ENCODE results near the gene GLRX3.

GRCh38 chr10:130201043-130201380, 64.8 kb downstream of the GLRX3 start:
- TF ChIP-seq CTCF (IDR thresholded peaks at IDR 0.05; ENCODE audit: extremely low read depth in 1 of 2, insufficient read depth in 1 of 2, low read depth in 1 of 2, low read length in 2 of 2) (no peak), POLR2AphosphoS5 (IDR thresholded peaks at IDR 0.05; ENCODE audit: insufficient read depth, low read depth, low read length) (no peak), FOS (IDR thresholded peaks at IDR 0.05; ENCODE audit: borderline replicate concordance, insufficient read depth, low read length) (no peak), JUN (IDR thresholded peaks at IDR 0.05; ENCODE audit: borderline replicate concordance, insufficient read depth, insufficient read length, low read depth) (no peak), POLR2A (IDR thresholded peaks at IDR 0.05; ENCODE audit: low read depth, low read length) (no peak), EZH2 (IDR thresholded peaks at IDR 0.05; ENCODE audit: borderline replicate concordance, low read depth, low read length, severe bottlenecking) (no peak), MAX (IDR thresholded peaks at IDR 0.05; ENCODE audit: insufficient read depth, insufficient read length) (no peak), GATA2 (IDR thresholded peaks at IDR 0.05; ENCODE audit: insufficient read depth, insufficient read length, low read depth, low read length) (no peak), MYC (IDR thresholded peaks at IDR 0.05; ENCODE audit: low read depth, low read length) (no peak)

Data from endothelial cell of umbilical vein (primary cell).